Rectal smooth muscle tissue (tissue), 1 donor: ENCODE measurements around the gene RPL14.
"Not testable (repeated sequence)": the region's sequence is repeated elsewhere in the genome, so short reads cannot be mapped to it uniquely, and the experiment has no call there.

ENCODE experiments used
- H3K27ac ChIP-seq: one replicate; pipeline ENCODE4 v1.7.0; 2013; ENCODE audit warnings: low read depth, low read length, inconsistent platforms
- H3K27me3 ChIP-seq: one replicate; pipeline ENCODE4 v1.7.0; 2013; ENCODE audit warnings: low read length; ENCODE audit not compliant: control insufficient read depth, insufficient read depth
- H3K36me3 ChIP-seq: one replicate; pipeline ENCODE4 v1.7.0; 2013; ENCODE audit warnings: low read length; ENCODE audit not compliant: control insufficient read depth, insufficient read depth
- H3K4me1 ChIP-seq: one replicate; pipeline ENCODE4 v1.7.0; 2013; ENCODE audit warnings: low read length; ENCODE audit not compliant: control insufficient read depth, insufficient read depth
- H3K4me3 ChIP-seq: one replicate; pipeline ENCODE4 v1.7.0; 2013; ENCODE audit warnings: low read length
- H3K9ac ChIP-seq: one replicate; pipeline ENCODE4 v1.7.0; 2013; ENCODE audit warnings: low read length

Gene RPL14

GRCh38 chr3:40452057-40452456 lies 5.1 kb upstream of the RPL14 start:
- Histone ChIP-seq H3K9ac (no peak overlapping the region), H3K27ac (peak overlapping the region; percentile 95), H3K27me3 (no peaks in the 10 kb centered on the region), H3K4me1 (peaks cover 4% of the 10 kb centered on the region), H3K4me3 (peak overlapping the region; percentile 95), H3K36me3 (peaks cover 3% of the 10 kb centered on the region)

DNA sequence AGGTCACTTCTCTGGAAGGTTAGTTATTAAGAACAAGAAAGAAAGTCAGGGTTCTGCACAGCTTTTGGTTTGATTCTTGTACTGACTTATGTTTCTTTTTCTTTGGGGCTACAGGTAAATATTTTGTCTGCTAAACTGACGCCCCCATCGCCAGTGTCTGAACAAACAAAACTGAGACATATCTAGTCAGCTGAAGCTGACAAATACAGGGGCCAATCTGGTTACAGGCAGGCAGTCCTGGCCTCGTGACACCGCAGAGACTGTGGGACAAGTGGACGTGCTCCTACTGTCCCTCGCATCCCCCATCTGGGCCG lies 4.6 kb upstream of the RPL14 start:
- Histone ChIP-seq H3K27ac (peak overlapping the region; percentile 95), H3K4me3 (peak overlapping the region; percentile 95), H3K27me3 (no peaks in the 10 kb centered on the region), H3K9ac (peak overlapping the region; percentile 96), H3K4me1 (peaks cover 4% of the 10 kb centered on the region), H3K36me3 (peaks cover 3% of the 10 kb centered on the region)

DNA sequence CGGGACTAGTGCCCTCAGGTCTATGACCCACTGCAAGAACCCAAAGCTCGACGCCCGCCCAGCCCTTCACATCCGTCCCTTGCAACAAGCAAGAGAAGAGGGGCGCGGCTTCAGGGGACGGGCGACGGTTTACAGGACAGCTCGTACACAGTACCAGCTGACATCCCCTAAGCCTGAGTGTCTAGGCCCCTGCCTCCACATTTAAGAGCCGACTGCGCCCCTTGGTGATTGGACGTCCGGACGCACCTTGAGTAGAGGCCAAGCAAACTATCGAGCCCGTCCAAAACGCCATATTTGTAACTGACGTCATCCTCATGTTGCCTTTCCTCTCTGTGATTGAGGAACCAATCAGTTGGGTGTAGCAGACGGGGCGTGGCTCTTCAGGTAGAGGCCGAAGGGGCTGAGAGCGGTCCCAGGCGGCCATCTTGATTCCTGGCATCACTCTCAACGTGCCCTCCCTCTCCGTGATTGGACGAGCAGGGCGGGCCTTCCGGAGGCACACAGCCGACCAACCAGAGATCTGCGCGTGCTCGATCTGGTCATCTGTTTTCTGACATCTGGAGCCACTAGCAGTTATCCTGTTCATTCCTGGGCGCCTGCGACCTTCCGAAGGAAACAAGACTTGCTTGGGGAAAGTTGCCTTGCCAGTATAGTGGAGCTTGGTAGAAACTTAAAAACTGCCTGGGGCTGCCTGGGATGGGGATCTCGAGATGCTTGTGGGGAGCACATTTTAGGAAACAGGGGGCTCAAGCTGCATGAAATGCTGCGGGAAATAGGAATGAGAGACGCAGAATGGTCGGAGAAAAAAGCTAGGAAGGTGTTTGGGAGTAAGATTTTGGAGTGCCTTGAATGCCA lies 4.0 kb upstream of the RPL14 start:
- H3K9ac ChIP-seq: peak overlapping the region; percentile 96
- no peaks in the 10 kb centered on the region for H3K27me3 ChIP-seq
- peak overlapping the region; percentile 95 for H3K4me3 ChIP-seq
- peaks cover 3% of the 10 kb centered on the region for H3K36me3 ChIP-seq
- peak overlapping the region; percentile 95 for H3K27ac ChIP-seq
- H3K4me1 ChIP-seq: peaks cover 7% of the 10 kb centered on the region

- peak overlapping the region; percentile 64 for H3K4me3 ChIP-seq
- no peak overlapping the region for H3K9ac ChIP-seq
- H3K27ac ChIP-seq: no peak overlapping the region
- peaks cover 7% of the 10 kb centered on the region for H3K36me3 ChIP-seq
- peaks cover 14% of the 10 kb centered on the region for H3K4me1 ChIP-seq
- H3K27me3 ChIP-seq: no peaks in the 10 kb centered on the region
Measured at GRCh38 chr3:40453933-40454332, 3.2 kb upstream of the RPL14 start.

DNA sequence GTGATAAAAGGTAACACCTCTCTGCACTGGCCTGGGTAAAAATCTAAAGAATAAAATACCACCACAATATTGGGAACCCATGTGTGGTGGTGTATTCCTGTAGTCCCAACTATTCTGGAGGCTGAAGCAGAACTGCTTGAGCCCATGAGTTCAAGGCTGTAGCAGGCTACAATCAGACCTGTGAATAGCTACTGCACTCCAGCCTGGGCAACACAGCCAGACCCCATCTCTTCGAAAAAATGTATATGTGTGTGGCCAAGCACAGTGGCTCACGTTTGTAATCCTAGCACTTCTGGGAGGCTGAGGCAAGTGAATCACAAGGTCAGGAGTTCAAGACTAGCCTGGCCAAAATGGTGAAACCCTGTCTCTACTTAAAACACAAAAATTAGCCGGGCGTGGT lies 1.8 kb upstream of the RPL14 start:
- Histone ChIP-seq H3K4me3 (no peak overlapping the region), H3K4me1 (peaks cover 14% of the 10 kb centered on the region), H3K36me3 (peaks cover 12% of the 10 kb centered on the region), H3K9ac (no peak overlapping the region), H3K27ac (no peak overlapping the region), H3K27me3 (no peaks in the 10 kb centered on the region)

- peak overlapping the region; percentile 91 for H3K27ac ChIP-seq
- H3K27me3 ChIP-seq: no peaks in the 10 kb centered on the region
- H3K36me3 ChIP-seq: peaks cover 10% of the 10 kb centered on the region
- peak overlapping the region; percentile 99 for H3K4me3 ChIP-seq
- H3K4me1 ChIP-seq: peaks cover 14% of the 10 kb centered on the region
- H3K9ac ChIP-seq: peak overlapping the region; percentile 56
Measured at GRCh38 chr3:40456279-40456939, 730 bp upstream of the RPL14 start.

GRCh38 chr3:40458473-40458872 lies 1.3 kb downstream of the RPL14 start:
- Histone ChIP-seq H3K9ac (no peak overlapping the region), H3K4me1 (peaks cover 10% of the 10 kb centered on the region), H3K27ac (no peak overlapping the region), H3K27me3 (no peaks in the 10 kb centered on the region), H3K4me3 (peak overlapping the region; percentile 99), H3K36me3 (peaks cover 10% of the 10 kb centered on the region)

DNA sequence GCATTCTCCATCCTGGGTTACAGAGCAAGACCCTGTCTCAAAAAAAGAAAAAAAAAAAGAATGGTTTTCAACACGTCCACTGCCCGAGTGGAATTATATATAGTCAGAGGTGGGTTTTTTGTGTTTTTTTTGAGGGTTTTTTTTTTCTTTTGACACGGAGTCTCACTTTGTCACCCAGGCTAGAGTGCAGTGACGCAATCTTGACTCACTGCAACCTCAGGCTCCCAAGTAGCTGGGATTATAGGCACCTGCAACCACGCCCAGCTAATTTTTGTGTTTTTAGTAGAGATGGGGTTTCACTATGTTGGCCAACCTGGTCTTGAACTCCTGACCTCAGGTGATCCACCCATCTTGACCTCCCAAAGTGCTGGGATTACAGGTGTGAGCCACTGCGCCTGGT lies 3.3 kb downstream of the RPL14 start:
- Histone ChIP-seq H3K4me1 (peaks cover 10% of the 10 kb centered on the region), H3K36me3 (peaks cover 10% of the 10 kb centered on the region)
- not testable (repeated sequence) for H3K9ac ChIP-seq, H3K27me3 ChIP-seq, H3K27ac ChIP-seq, H3K4me3 ChIP-seq

- no peak overlapping the region for H3K9ac ChIP-seq
- peaks cover 10% of the 10 kb centered on the region for H3K4me1 ChIP-seq
- H3K4me3 ChIP-seq: no peak overlapping the region
- no peak overlapping the region for H3K27ac ChIP-seq
- H3K36me3 ChIP-seq: peaks cover 10% of the 10 kb centered on the region
- no peaks in the 10 kb centered on the region for H3K27me3 ChIP-seq
Measured at GRCh38 chr3:40461161-40461560, 4.0 kb downstream of the RPL14 start.

DNA sequence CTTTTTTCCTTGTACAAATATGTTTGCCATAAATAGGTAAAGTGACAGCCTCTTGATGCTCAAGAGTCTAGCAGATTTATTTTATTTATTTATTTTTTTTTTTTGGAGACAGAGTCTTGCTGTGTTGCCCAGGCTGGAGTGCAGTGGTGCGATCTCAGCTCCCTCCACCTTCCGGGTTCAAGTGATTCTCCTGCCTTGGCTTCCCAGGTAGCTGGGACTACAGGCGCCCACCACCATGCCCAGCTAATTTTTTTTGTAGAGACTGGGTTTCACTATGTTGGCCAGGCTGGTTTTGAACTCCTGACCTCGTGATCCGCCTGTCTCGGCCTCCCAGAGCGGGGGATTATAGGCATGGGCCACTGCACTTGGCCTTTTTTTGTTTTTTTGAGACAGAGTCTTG lies 5.7 kb downstream of the RPL14 start:
- not testable (repeated sequence) for H3K4me1 ChIP-seq, H3K9ac ChIP-seq
- peaks cover 10% of the 10 kb centered on the region for H3K36me3 ChIP-seq

DNA sequence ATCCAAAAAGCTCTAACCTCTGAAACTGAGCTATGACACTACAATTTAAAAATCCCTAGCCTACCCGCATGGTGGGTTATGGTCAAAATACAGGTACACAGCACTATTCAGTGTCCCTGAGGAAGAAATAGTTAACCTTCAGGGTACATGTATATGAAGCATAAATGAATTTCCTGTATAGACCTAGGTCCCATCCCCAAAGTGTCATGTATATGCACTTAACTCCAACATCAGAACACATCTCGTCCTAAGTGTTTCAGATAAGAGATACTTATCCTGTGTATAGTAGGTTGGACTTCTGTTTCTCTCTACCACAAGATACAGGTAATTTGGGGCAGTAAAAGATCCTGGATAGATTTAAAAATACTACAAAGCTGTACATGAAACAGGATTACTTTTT lies 6.4 kb downstream of the RPL14 start:
- H3K27me3 ChIP-seq: no peaks in the 10 kb centered on the region
- H3K36me3 ChIP-seq: peaks cover 8% of the 10 kb centered on the region

More for the DNA sequence above, 5.7 kb downstream of the RPL14 start:
- H3K27ac ChIP-seq, H3K4me3 ChIP-seq, H3K27me3 ChIP-seq: not testable (repeated sequence)

DNA sequence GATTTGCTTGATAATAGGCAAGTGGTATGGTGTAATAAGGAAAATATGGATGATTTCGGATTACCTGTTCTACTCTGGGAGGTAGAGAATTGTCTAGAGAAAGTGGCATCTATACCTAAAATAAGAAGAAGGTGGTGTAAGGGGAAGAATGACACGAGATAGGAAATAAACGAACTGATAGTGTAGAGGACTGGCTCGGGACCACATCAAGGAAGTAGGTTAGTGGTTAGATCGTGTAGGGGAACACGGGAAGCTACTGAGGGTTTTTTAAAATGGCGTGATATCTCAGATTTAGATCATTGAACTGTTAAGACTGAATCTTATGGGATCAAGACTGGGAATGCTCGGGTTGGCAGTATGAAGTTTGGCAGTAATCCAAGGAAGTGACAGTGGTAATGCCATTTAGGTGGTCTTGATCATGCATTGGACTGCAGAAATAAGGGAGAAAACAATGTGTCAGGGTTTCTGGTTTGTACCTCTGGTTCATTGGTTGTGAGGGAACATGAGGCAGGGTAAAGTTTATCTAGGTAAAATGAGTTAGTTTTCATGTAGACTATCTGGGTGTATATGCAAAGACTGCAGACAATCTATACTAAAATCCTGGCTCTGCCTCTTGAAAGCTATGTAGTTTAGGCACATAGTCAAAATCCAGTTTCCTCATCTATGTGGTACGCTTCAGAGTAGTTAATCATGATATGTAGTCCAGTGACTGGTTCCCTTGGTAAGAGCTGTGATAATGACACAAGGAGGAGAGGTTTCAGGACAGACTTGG lies 7.4 kb downstream of the RPL14 start:
- Histone ChIP-seq H3K9ac (no peak overlapping the region), H3K36me3 (peaks cover 3% of the 10 kb centered on the region), H3K4me3 (no peak overlapping the region), H3K27me3 (no peaks in the 10 kb centered on the region), H3K27ac (no peak overlapping the region), H3K4me1 (no peaks in the 10 kb centered on the region)

More for the DNA sequence above, 6.4 kb downstream of the RPL14 start:
- Histone ChIP-seq H3K9ac (no peak overlapping the region), H3K4me1 (peaks cover 2% of the 10 kb centered on the region), H3K4me3 (no peak overlapping the region), H3K27ac (no peak overlapping the region)
